SK-N-MC (cell line): ENCODE measurements around the gene EIF4EBP2.
A peak's percentile ranks its signal among the peaks of the same experiment; 100 is the strongest.

ENCODE experiments used
- DNase-seq: peaks from one replicate; pipeline ENCODE4 v3.0.0-alpha.2; 2011; ENCODE audit warnings: low read depth, low spot score
- H3K27ac ChIP-seq: fragments of 200-600 bp; sonication (generic); 2 replicates; pipeline ENCODE4 v1.5.1; 2016; ENCODE audit warnings: mixed run types
- H3K36me3 ChIP-seq: fragments of 200-600 bp; sonication (generic); 2 replicates; pipeline ENCODE4 v1.6.1; 2017; ENCODE audit warnings: antibody characterized with exemption, low read length, mixed read lengths; ENCODE audit not compliant: insufficient read depth
- H3K4me3 ChIP-seq: fragments of 200-600 bp; sonication (generic); 2 replicates; pipeline ENCODE4 v1.5.1; 2016
- H3K9ac ChIP-seq: fragments of 200-600 bp; sonication (generic); 2 replicates; pipeline ENCODE4 v1.8.0; 2017; ENCODE audit warnings: mixed run types, mixed read lengths; ENCODE audit not compliant: insufficient read length
- H3K9me3 ChIP-seq: fragments of 200-600 bp; sonication (generic); 2 replicates; pipeline ENCODE4 v1.6.1; 2017; ENCODE audit warnings: low read depth, mild to moderate bottlenecking, antibody characterized with exemption, low read length, moderate library complexity, mixed read lengths
- EZH2 ChIP-seq: fragments of 200-600 bp; sonication (generic); IDR thresholded peaks from one replicate; pipeline ENCODE4 v1.6.1; 2017; ENCODE audit warnings: antibody characterized with exemption
- FOXP2 ChIP-seq: optimal IDR thresholded peaks from 2 replicates; pipeline ENCODE3; 2011; ENCODE audit warnings: mild to moderate bottlenecking, moderate library complexity; ENCODE audit not compliant: insufficient read depth; ENCODE audit errors: extremely low read length, control extremely low read depth
- POLR2AphosphoS5 ChIP-seq: IDR thresholded peaks from 2 replicates; pipeline ENCODE4 v1.6.1; 2012; ENCODE audit warnings: mild to moderate bottlenecking, low read depth, low read length, borderline replicate concordance

Gene EIF4EBP2

GRCh38 chr10:70374775-70375614, 28.9 kb upstream of the EIF4EBP2 start:
- Histone ChIP-seq H3K9ac (no peak overlapping the region), H3K36me3 (no peaks in the 10 kb centered on the region), H3K4me3 (no peak overlapping the region), H3K9me3 (no peaks in the 10 kb centered on the region), H3K27ac (no peak overlapping the region)
- no peak for DNase-seq
- TF ChIP-seq FOXP2 (no peak), EZH2 (no peak), POLR2AphosphoS5 (no peak)

GRCh38 chr10:70376436-70377378, 27.2 kb upstream of the EIF4EBP2 start:
- Histone ChIP-seq H3K4me3 (no peak overlapping the region), H3K9ac (no peak overlapping the region), H3K27ac (no peak overlapping the region), H3K9me3 (no peaks in the 10 kb centered on the region), H3K36me3 (no peaks in the 10 kb centered on the region)
- TF ChIP-seq POLR2AphosphoS5 (no peak), EZH2 (no peak), FOXP2 (no peak)
- no peak for DNase-seq

GRCh38 chr10:70378122-70378521, 25.8 kb upstream of the EIF4EBP2 start:
- TF ChIP-seq POLR2AphosphoS5 (no peak), FOXP2 (no peak), EZH2 (no peak)
- Histone ChIP-seq H3K27ac (no peak overlapping the region), H3K9ac (no peak overlapping the region), H3K36me3 (no peaks in the 10 kb centered on the region), H3K4me3 (no peak overlapping the region), H3K9me3 (no peaks in the 10 kb centered on the region)
- no peak for DNase-seq

GRCh38 chr10:70379581-70380176, 24.3 kb upstream of the EIF4EBP2 start:
- H3K9me3 ChIP-seq = no peaks in the 10 kb centered on the region
- TF ChIP-seq EZH2 = no peak
- no peak for TF ChIP-seq POLR2AphosphoS5
- no peak for TF ChIP-seq FOXP2
- H3K27ac ChIP-seq = no peak overlapping the region
- H3K4me3 ChIP-seq = no peak overlapping the region
- no peak overlapping the region for H3K9ac ChIP-seq
- no peaks in the 10 kb centered on the region for H3K36me3 ChIP-seq
- no peak for DNase-seq

- no peak for DNase-seq
- Histone ChIP-seq H3K36me3 (no peaks in the 10 kb centered on the region), H3K27ac (no peak overlapping the region), H3K4me3 (no peak overlapping the region), H3K9me3 (no peaks in the 10 kb centered on the region), H3K9ac (no peak overlapping the region)
- TF ChIP-seq FOXP2 (no peak), EZH2 (no peak), POLR2AphosphoS5 (no peak)
These were observed 23.4 kb upstream of the EIF4EBP2 start for GRCh38 chr10:70380350-70381135.

GRCh38 chr10:70381471-70382421, 22.2 kb upstream of the EIF4EBP2 start:
- TF ChIP-seq POLR2AphosphoS5 (peak; percentile 13; the same call in 1 of the 2 replicates), EZH2 (no peak), FOXP2 (no peak)
- Histone ChIP-seq H3K27ac (no peak overlapping the region), H3K9ac (peak overlapping the region; percentile 70), H3K9me3 (no peaks in the 10 kb centered on the region), H3K4me3 (peak overlapping the region; percentile 78), H3K36me3 (no peaks in the 10 kb centered on the region)
- no peak for DNase-seq

- DNase-seq = no peak
- TF ChIP-seq FOXP2 (no peak), POLR2AphosphoS5 (no peak), EZH2 (no peak)
- H3K9me3 ChIP-seq = no peaks in the 10 kb centered on the region
- no peaks in the 10 kb centered on the region for H3K36me3 ChIP-seq
- H3K9ac ChIP-seq = no peak overlapping the region
- H3K27ac ChIP-seq = no peak overlapping the region
- no peak overlapping the region for H3K4me3 ChIP-seq
These were observed 12.3 kb upstream of the EIF4EBP2 start for GRCh38 chr10:70391654-70392053.

GRCh38 chr10:70396140-70396539, 7.8 kb upstream of the EIF4EBP2 start:
- Histone ChIP-seq H3K9ac (no peak overlapping the region), H3K27ac (no peak overlapping the region), H3K4me3 (no peak overlapping the region), H3K36me3 (no peaks in the 10 kb centered on the region), H3K9me3 (no peaks in the 10 kb centered on the region)
- DNase-seq = no peak
- TF ChIP-seq POLR2AphosphoS5 (no peak), EZH2 (no peak), FOXP2 (no peak)
